DMS153 (cell line): Measurements from ENCODE around the gene NOD1.
A peak's percentile ranks its signal among the peaks of the same experiment; 100 is the strongest.
"Not testable (repeated sequence)": the region's sequence is repeated elsewhere in the genome, so short reads cannot be mapped to it uniquely, and the experiment has no call there.

Source experiments
- DNase-seq: peaks from one replicate; lab custom pipeline; 2025; lab: John Stamatoyannopoulos, UW

NOD1 gene

DNA sequence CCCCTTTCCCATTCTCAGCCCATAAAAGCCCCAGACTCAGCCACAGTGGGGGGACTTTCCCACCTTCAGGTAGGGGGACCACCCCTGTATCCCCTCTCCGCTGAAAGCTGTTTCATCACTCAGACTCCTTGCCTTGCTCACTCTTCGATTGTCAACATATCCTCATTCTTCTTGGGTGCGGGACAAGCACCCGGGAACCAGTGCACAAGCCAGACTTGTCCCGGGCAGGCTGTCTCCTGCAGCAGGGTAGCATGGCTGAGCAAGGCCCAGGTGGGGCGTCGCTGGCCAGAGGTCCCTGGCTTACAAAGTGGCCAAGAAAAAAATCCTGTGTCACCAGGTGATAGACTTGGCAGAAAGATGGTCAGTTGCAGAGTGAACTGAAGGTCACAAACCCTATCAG lies 64.7 kb downstream of the NOD1 start:
- no peak for DNase-seq

GRCh38 chr7:30412782-30413504 lies 65.6 kb downstream of the NOD1 start:
- peak; percentile 55 for DNase-seq

DNA sequence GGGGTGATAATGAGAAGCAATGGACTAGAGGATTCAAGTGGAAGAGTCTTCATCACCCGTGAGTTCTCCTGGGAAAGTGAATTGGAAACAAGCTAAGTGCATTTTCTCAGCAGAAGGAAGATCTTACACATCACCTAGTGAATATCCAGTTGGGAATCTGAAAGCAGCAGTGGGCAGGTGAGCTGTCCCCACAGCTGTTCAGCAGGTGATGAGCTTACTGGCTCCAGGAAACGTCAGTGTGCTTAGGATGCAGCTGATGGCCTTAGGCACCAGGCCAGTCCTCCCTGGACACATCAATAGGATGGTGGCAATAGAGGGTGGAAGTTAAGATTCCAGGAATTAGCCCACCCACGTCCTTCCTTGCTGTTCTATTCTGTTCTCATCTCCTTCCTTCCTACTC lies 66.7 kb downstream of the NOD1 start:
- DNase-seq: no peak

DNA sequence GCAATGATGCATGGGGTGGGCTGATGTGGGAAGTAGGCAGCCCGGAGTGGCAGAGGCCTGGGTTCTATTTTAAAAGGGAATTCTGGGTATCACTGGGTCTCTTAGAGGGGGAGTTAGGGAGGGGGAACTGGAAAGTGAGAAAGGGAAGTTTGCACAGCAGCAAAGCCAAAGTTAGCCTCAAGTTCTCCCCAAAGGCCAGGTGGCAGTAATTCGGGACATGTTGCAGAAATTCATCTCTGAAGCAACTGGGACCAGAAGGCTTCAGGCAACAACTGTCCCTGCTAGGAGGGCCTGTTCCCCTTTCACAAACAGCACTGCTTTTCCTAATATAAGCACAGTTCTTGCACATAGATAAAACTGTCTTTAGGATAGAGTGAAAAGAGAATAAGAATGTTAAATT lies 67.4 kb downstream of the NOD1 start:
- DNase-seq: no peak

DNA sequence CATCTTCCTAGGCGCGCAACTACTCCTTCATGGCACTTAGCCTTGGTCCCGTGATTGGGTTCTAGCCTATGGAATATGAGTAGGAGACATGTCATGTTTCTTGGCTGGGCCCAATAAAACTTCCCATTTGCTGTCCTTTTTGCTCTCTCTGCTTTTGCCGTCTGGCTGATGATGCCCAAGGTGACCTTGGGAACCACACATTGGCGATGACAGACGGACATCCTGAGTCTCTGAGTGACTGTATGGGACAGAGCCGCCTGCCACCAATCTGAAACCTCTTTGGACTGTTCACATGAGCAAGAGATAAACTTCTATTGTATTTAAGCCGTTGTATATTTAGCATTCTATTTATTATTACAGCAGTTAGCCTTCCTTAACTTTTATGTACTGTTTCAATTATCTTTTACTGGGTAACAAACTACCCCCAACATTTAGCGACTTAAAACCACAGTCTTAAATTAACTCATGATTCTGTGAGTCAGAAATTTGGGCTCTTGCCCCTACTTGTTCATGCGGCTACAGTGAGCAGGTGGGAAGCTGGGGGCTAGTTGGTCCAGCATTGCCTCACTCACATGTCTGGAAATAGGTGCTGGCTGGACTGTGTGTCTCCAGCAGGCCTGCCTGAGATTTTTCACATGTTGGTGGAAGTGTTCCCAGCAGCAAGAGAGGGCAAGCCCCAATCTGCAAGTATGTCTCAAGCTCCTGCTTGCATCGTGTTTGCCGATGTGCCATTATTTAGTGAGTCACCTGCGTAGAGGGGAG lies 71.7 kb downstream of the NOD1 start:
- DNase-seq: no peak

DNA sequence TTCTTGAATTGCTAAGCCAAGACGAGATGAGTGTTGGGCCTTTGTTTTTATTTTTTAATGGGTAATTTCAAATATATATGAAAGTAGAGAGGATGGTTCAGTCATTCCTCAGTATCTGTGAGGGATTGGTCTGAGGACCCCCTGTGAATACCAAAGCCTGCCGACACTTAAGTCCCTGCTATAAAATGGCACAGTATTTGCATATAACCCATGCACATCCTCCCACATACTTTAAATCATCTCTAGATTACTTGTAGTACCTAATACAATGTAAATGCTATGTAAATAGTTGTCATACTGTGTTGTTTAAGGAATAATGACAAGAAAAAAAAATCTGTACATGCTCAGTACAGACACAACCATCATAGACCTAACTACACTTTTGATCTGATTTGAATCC lies 73.4 kb downstream of the NOD1 start:
- no peak for DNase-seq

DNA sequence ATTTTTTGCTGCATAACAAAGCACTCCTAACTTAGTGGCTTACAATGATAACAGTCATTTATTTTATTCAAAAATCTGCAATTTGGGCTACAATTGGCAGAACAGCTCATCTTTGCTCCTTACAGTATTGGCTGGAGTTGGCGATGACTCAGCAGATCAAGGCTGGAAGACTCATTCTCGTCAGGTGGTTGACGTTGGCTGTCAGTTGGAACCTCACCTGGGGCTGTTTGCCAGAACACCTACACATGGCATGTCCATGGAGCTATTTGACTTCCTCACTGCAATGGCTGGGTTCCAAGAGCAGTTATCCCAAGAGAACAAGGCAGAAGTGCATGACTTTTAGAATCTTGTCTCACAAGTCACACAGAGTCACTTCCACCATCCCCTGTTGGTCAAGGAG lies 75.1 kb downstream of the NOD1 start:
- DNase-seq: no peak

DNA sequence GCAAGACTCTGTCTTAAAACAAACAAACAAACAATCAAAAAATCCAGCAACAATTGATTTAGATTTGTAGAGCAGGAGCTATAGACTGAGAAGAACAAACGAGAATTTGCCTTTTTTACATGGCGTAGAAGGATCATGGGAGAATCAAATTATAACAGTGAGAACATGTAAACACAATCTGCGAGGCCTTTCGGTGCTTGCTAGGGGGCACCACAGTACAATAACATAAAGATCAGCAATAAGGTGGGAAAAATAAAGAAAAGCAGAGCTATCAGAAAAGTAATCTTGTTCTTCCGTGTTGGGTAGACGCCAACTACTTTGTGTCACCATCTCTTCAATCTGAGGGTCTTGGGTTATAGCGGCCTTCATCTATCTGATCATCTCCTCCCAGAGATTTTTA lies 82.2 kb downstream of the NOD1 start:
- DNase-seq: no peak

DNA sequence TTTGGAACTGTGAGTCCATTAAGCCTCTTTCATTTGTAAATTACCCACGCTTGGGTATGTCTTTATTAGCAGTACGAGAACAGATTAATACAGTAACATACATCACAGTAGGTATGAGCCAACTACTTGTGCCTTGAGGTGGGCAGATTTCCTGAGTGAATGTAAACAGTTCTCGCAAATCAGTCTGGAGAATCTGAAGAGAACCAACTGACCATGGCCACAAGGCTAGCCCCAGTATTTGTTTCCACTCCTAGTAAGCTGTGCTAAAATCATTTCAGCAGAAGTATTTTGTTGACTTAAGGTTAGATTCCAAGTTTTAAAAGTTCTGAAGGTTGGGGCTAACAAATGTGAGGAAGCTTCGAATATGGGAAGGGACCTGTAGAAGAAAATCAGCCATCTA lies 82.9 kb downstream of the NOD1 start:
- no peak for DNase-seq

DNA sequence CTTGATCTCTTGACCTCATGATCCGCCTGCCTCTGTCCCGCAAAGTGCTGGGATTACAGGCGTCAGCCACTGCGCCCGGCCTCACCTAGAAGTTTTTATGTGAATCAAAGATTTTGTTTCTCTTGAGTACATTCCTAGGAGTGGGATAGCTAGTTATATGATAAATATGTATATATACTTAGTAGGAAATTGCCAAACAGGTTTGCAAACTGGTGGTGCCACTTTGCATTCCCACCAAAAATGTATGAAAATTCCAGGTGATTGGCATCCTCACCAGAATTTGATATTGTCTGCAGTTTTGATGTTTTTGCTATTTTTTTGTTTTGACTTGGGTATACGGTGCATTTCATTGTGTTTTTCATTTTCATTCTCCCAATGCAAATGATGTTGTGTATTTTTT lies 86.8 kb downstream of the NOD1 start:
- no peak for DNase-seq

GRCh38 chr7:30390736-30391636 lies 87.6 kb downstream of the NOD1 start:
- no peak for DNase-seq

GRCh38 chr7:30389791-30390190 lies 88.8 kb downstream of the NOD1 start:
- no peak for DNase-seq

GRCh38 chr7:30382607-30383006 lies 96.0 kb downstream of the NOD1 start:
- no peak for DNase-seq

DNA sequence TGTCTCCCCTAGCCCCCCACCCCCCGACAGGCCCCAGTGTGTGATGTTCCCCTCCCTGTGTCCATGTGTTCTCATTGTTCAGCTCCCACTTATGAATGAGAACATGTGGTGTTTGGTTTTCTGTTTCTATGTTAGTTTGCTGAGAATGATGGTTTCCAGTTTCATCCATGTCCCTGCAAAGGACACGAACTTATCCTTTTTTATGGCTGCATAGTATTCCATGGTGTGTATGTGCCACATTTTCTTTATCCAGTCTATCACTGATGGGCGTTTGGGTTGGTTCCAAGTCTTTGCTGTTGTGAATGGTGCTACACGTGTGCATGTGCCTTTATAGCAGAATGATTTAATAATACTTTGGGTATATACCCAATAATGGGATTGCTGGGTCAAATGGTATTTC lies 97.8 kb downstream of the NOD1 start:
- DNase-seq: not testable (repeated sequence)

GRCh38 chr7:30380294-30380693 lies 98.3 kb downstream of the NOD1 start:
- no peak for DNase-seq

- DNase-seq: no peak
These were observed 98.8 kb downstream of the NOD1 start for GRCh38 chr7:30379741-30380140.

- DNase-seq: no peak
These were observed 99.5 kb downstream of the NOD1 start for GRCh38 chr7:30379131-30379530.

- no peak for DNase-seq
These were observed 100.3 kb downstream of the NOD1 start for GRCh38 chr7:30378275-30378674.
